Fibroblast of skin of abdomen (primary cell): ENCODE data around the gene SMIM1.
A peak's percentile ranks its signal among the peaks of the same experiment; 100 is the strongest.
"Not testable (repeated sequence)": the region's sequence is repeated elsewhere in the genome, so short reads cannot be mapped to it uniquely, and the experiment has no call there.

Experiments
- DNase-seq: peaks from one replicate; pipeline ENCODE4 v3.0.0-alpha.2; 2013

Gene SMIM1

DNA sequence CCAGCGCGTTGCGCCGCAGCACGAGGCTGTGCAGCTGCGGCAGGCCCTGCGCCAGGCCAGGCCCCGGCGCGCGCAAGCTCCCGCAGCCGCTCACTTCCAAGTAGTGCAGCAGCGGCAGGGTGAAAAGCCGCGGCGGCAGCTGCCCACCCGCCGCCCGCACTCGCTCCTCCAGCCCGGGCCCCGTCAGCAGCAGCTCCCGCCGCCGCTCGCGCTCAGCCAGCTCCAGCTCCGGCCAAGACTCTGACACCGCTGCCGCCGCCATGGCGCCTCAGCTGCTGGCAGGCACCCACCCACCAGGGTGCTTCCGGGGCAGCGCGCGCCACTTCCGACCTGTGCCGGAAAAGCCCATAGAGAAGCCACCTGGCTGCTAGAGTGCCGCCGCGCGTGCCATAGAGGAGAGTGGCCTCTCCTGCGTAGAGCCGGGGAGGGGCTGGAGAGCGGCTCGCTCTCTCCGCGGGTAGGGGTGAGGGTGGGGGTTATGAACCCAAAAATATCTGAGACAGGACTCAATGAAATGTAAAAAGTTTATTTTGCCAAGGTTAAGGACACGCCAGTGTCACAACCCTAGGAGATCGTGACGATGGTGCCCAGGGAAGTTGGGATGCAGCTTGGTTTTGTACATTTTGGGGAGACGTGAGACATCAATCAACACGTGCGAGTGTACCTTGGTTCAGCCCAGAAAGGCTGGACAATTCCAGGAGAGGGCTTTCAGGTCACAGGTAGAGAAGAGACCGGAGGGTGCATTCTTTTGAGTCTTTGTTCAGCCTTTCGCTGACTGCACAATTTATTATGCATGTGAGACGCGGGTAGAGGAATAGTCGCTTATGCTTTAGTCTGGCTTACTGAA is 23.9 kb downstream of the SMIM1 start, which contains the start of gene LRRC47:
LRRC47 (minus strand) TSS at position 284 of the 847 bp plus-strand sequence; CDS start at position 262, 22 bp downstream.
- peak; percentile 90 for DNase-seq

DNA sequence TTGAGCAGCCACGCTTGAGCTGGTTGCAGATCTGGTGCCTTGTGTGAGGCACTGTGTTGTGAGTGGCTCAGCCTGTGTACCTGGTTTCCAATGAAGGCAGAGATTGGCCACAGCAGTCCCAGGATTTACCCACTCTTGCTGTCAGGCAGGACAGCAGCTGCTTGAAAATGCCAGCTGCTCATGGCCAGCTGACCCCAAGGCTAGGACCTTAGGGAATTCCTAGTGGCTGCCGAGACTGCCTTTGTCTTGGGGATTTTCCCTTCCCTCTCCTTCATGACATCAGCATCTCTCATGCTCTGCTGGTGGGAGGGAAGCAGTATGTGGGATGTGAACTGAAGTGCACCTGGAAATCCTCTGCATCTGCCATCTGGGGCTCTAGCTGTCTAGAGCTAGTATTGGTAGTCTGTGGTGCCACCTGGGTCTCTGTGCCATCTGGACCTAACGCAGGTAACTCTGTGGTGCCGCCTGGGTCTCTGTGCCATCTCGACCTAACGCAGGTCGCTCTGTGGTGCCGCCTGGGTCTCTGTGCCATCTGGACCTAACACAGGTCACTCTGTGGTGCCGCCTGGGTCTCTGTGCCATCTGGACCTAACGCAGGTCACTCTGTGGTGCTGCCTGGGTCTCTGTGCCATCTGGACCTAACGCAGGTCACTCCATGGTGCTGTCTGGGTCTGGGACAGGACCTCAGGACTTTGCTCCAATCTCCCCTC is 27.6 kb downstream of the SMIM1 start:
- DNase-seq = no peak

DNA sequence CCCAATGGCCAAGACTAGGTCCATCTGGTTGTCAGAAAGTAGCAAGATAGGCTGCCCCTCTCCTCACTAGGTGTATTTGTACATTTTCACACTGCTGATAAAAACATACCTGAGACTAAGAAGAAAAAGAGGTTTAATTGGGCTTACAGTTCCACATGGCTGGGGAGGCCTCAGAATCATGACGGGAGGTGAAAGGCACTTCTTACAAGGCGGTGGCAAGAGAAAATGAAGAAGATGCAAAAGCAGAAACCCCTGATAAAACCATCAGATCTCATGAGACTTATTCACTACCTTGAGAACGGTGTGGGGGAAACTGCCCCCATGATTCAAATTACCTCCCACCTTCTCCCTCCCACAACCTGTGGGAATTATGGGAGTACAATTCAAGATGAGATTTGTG is 28.2 kb downstream of the SMIM1 start:
- not testable (repeated sequence) for DNase-seq

DNA sequence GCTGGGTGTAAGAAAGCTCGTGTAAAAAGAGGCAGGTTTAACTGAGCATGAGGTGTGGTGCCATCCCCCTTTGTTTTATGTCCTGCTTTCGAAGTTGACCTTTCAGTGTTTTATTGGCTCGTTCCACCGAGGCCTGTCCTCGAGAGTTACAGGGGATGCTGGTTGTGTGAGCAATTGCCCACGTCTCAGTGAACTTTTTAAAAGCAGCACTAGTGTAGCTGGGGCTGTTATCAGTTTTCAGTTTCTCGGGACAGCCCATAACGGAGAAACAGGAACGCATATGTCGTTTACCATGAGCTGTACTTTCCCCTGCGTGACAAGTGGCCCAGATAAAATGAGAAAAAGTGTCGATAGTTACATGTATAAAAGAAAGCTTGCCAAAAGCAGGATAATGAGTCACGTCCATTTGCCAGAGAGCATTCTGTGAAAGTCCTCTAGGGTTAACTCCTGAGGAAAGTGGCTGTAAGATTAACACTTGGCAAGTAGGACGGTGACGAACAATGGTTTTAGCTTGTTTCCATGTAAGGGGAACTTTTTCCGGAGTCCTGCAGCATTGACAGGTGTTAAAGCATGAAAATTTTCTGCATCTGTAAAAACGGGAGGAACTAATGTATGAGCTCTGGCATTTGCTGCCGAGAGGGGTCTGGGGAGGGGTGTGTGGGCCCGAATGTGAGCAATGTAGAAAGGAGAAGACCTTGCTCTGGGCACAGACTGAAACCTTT is 31.5 kb downstream of the SMIM1 start:
- no peak for DNase-seq

DNA sequence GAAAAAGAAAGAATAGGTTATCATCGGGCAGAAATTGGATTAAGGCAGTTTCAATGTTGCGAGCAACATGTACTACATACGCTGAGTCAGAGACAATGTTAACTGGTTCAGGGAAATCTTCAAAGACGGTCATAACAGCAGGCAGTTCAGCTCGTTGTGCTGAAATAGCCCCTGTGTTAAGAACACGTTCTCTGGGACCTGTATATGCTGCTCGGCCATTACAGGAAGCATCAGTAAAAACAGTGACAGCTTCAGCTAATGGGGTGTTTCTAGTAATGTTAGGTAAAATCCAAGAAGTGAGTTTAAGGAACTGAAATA is 32.0 kb downstream of the SMIM1 start:
- not testable (repeated sequence) for DNase-seq

DNA sequence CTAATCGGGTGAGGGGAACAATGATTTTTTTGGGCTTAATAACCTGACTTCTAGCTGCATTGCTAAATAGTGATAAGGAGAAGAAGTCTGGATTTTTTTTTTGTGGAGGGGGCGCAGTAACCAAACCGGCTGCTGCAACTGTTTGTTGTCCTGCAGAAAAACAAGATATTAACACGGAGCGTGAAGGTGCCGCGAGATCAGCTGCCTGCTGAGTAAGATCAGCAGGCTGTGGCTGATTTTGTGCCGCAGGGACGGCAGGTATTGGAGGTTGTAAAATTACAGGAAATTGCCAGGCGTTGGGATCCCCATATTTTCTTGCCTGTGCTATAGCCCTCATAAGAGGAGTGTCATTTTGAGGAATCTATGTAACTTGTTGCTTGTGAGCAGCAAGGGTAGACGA is 32.5 kb downstream of the SMIM1 start:
- DNase-seq = no peak

DNA sequence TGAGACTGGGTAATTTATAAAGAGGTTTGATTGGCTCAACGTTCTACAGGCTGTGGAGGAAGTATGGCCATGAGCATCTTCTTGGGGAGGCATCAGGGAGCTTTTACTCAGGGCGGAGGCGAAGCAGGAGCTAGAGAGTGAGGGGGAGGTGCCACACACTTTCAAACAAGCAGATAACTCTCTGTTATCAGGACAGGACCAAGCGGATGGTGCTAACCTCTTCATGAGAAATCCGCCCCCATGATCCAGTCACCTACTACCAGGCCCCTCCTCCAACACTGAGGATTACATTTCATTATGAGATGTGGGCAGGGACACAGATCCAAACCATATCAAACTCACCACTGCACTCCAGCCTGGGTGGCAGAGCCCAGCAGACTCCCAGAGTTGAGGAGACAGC is 35.2 kb downstream of the SMIM1 start:
- DNase-seq = no peak

DNA sequence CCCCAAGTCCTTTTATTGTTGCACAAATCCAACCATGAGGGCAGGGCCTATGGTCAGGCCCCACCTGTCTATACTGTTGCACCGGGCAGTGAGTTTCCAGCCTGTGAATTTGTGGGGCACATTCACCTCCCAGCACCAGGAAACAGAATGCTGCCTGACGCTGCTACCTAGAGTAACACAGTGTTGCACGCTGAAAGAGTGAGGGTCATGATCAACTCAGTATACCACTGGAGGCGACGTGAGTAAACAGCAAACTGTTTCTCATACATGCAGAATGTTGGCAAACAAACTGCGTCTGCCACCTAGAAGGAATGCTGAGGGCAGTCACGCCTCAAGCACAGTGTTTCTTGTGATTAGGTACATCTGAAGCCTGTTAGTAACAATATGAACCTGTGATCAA is 37.1 kb downstream of the SMIM1 start:
- no peak for DNase-seq

DNA sequence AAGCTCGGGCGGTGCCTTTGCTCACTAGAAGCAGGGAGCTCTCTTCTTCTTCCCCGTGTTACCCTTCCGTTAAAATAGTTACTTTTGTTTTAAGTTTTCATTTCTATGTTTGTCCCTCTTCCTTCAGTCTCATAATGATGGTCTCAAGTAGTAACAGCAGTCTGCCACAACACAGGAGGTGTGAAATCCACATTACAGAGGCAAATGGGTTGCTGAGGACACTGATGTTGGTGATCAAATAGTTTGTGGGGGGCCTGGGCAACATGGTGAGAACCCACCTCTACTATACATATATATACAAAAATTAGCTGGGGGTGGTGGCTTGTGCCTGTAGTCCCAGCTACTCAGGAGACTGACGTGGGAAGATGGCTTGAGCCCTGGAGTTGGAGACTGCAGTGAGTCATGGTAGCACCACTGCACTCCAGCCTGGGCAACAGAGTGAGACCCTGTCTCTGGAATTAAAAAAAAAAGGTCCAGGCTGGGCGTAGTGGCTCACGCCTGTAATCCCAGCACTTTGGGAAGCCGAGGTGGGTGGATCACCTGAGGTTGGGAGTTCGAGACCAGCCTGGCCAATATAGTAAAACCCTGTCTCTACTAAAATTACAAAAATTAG is 37.7 kb downstream of the SMIM1 start:
- DNase-seq = not testable (repeated sequence)

DNA sequence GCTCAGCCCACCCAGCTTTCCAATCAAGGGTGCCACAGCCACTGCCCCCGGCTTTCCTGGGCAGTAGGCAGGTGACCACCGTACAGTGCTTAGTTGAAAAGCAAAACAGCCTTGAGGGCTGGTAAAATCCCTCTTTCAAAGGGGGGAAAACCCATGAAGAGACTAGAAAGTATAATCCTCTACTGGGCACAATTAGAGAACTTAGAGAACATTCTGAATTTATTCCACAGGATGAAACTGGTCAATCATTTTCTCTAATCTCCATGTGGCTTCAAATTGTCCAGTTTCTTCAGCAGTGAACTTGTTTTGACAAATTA is 39.0 kb downstream of the SMIM1 start:
- DNase-seq = no peak

DNA sequence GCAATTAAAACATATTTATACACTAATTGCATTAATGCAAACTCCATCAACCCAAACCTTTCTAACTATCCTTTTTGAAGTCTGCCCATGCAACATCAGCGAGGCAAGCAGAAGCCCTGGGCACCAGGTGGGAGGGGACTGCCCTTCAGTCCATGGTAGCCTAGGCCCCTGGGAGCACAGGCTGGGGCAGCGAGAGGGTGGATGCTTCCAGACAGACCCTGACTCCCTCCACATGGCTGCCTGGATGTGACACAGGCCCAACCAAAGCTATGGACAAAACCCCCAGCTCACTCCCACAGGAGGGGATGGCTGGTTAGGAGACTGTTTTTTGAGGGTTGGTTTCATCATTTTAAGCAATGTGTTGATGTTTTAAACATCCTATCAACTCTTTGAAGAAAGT is 41.5 kb downstream of the SMIM1 start:
- DNase-seq = no peak

DNA sequence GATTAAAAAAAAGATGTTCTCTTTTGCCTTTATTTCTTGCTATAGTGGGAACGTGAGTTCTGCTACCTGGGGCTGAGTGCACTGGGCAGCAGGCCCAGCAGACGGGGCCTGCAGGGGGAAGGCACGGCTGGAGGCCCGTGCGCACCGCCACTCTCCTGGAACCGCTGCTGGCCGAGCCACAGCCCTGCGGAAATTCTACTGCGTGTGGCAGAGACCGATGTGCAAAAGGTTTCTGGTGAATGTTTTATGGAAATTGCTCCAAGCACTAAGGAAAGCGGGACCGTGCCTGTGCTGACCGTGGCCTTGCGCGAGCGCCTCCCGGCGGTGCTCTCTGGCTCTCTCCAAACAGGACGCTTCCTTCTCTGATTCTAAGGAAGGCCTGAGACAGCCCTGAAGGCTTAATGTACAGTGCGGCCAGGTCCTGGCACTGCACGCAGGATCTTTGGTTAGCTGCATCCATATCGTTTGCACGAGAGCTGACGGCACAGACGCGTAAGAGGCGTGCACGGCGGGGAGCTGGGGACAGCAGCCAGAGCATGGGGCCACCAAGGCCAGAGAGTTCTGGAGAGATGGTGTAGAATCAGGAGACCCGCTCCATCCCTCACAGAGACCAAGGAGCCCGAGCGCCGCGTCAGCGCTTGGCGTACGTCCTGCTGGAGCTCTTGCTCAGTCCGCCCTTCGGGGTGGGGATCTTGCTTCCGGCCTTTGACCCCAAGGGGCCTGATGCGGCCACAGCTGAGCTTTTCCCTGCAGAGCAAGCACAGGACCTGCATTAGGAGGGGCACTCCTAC is 42.4 kb downstream of the SMIM1 start:
- DNase-seq = no peak

DNA sequence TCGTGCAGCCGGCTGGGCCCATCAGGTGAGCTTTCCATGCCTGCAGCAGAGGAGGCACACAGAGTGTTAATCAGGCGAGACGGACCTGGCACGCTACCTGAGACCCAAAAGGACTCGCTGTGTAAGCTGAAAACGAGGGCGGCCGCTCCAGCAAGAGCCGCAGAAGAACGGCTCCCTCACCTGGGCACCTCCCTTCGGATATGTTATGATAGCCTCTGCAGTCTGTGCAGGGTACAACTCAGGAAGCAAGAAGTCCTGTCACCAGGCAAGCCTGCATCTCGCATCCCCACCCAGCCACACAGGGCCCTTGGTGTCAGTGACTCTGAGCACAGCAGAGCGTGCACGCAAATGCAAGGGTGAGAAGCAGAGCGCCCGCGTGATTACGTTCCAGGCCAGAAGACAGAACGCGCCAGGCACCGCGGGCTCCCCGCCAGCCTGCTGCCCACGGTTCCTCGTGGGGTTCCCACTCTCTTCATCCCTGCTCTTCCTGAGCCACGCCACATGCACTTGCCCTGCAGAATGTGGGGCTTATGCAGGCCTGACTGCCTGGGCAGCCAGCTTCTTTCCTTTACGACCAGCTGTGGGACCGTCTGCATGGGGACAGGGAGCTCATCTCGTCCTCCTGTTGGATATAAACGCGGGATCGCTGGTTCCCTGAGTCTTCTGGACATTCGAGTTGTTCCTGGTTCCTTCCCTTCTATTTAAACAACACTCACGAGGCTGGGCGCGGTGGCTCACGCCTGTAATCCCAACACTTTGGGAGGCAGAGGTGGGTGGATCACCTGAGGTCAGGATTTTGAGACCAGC is 44.0 kb downstream of the SMIM1 start:
- no peak for DNase-seq

DNA sequence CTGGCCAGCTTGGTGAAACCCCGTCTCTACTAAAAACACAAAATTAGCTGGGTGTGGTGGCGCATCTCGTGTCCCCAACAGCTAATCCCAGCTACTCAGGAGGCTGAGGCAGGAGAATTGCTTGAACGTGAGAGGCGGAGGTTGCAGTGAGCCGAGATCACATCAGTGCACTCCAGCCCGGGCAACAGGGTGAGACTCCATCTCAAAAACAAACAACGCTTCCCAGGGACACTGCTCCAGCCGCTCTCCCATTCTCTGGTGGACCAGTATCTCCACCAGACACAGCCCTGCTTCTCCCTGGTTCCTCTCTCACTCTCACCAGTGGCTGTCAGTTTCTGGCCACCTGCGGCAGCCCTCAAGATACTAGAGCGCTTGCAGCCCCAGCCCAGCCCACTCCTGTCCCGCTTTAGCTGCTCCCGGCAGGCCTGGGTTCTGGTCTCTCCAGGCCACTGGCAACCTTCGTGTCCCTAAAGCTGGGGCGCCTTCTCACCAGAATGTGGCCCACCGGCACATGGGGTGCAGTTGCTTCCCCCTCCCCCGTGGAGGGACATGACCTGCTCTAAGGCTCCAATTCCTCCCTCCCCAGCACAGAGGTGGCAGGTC is 44.7 kb downstream of the SMIM1 start:
- no peak for DNase-seq

DNA sequence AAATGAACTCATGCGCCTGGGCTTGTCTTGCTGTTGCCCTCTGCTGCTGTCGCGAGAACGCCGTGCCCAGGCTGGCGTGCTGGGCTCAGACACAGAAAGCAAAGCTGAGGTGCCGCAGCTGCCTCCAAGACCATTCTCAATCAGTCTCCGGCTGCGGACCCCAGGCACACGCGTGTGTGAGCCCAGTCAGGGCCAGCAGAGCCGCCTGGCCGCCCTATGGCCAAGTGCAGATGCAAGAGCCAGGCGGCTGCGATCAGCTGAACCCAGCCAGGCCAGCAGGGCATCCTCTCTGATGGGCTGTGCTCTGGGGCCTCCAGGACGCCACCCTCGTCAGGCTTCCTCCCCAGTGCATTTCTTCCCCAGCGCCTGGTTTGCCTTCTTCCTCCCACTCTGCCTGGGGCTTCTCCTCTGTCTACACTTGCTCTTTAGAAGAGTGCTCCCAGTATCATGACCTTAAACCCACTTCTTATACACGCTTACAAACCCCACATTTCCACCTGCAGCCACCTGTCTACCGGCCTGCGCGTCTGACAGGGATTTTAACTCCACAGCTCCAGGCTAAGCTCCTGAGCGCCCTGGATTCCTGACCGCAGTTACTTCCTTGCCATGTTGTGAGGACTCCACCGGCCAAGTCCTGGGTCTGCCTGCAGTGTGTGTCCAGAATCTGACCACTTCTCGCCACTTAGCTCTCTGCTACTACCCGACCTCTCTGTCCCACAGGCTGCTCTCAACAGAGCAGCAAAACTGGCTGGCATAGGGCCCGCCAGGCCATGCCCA is 45.5 kb downstream of the SMIM1 start:
- DNase-seq = no peak

DNA sequence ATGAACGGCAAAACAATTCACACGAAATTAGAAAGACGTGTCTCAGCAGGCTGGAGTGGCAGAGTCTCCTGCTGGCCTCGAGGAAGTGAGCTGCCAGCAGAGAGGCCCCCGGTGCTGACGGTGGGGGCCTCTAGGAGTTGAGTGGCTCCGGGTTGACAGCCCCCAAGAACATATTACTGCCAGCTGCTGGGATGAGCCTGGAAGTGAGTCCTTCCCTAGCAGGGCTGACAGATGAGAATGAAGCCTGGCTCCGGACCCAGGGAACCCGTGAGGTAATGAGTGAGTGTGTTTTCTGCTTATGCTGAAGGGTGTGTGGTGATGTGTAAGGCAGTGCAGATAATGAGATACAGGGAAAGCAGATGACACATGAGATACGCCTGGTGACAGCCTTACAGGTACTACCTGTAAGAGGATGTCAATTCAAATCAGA is 47.2 kb downstream of the SMIM1 start:
- no peak for DNase-seq

DNA sequence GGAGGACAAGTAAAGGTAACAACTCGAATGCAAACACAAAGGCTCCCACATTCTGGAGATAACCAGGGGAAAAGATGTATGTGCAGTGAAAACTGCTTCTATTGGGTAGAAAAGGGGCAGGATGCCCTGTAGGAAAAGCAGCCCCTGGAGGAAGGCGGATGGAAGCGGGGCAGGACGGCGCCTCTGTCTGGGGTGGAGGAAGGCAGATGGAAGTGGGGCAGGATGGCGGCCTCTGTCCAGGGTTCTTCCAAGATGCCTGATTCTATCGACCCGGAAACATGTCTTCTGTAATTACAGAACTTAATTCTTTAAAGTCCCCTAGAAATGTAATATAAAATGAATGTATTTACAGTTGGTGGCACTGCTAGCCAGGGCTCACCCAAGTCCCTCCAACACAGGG is 47.8 kb downstream of the SMIM1 start:
- DNase-seq = no peak

DNA sequence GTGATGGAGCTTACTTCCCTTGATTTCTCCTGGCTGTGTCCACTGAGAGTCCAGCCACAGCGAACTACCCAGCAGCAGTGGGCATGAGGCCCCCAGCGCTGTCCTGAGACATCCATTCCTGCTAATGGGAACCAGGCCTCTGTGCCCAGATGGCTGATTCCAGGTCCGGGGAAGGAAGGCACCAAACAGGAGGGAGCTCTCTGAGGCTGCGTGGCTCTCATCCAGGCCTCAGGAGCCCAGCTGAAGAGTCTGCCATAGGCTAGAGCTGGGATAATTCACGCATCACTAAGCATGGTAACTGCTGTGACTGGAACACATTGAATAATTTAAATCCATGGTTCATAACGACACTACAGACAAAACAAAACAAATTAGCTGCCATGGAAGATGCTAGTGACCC is 48.5 kb downstream of the SMIM1 start:
- no peak for DNase-seq

DNA sequence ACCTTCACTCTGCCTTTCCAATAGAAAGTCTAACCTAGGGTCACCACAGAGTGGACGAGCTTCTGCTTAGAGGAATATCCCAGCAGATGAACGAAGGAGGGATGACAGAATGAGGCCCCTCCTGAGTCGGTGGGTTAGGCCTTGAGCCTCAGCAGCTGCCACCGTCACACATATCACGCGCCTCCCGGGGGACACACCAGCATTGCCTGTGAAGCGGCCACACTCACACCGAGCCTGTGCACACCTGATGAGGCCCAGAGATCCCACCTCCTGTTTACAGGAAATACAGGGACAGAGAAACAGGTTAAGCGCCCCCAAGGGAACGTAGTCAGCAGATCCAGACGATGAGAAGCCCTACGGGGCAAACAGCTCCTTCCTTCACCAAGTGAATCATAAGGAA is 48.9 kb downstream of the SMIM1 start:
- no peak for DNase-seq

DNA sequence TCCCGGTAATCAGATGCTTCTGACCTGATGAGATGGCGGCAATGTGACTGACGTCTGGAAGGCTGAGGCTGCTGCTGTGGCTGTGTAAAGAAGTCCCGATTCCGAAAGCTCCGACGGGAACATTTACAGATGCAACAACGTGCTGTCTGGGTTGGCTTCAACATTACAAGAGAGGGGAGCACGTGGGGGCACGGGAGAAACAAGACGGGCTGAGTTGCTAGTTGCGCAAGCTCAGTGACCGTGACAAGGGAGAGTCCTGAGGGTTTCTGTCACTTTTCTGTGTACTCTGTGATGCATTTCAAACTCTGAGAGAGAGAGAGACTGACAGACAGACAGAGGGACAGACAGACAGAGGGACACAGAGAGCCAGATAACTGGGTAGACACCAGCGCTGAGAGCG is 49.4 kb downstream of the SMIM1 start:
- no peak for DNase-seq
